ENCODE data around the gene PPP1R9B.

Gene PPP1R9B

DNA sequence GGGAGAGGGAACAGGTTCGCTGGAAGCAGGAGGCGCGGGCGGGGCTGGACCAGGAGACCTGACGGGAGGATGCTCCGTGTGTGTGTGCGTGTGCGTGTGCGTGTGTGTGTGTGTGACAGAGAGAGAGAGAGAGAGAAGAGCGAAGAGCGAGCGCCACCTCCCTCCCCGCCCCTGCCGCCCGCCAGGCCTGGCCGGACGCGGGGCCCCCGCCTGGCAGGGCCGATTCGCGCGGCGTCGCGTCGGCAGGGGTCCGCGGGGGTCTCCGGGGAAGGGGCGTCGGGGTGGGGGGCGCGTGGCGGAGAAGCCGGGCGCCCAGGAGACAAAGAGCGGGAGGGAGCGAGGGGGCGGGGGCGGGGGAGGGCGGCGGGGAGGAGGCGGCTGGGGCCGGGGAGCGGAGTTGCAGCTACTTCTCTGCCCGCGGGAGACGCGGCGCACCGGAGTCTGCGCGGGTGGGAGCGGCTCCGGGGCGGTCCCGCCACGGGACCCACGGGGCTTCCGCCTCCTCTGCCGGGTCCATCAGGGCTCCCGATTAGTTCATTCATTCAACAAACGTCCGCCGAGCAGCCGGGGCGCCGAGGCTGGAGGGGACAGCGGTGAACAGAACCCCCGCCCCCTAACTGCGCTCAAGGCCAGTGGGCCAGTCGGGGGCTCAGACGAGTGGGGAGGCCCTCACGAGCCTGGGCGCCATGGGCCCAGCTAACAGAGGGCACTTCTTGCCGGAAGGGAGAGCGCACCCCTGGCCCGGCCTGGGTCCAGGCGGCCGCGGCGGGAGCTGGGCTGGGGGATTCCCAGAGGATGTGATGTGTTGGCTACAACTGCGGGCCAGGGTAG, 20.5 kb downstream of the PPP1R9B start, which contains the start of gene SAMD14:
Gene SAMD14 (minus strand): TSS at position 433 of the 831 bp plus-strand sequence. CDS start 5,201 bp downstream, outside the sequence.
- TF ChIP-seq EZH2 (IDR thresholded peaks at IDR 0.05; ENCODE audit: borderline replicate concordance, low read depth, low read length, severe bottlenecking): no peak
- TF ChIP-seq, protein P1, sequence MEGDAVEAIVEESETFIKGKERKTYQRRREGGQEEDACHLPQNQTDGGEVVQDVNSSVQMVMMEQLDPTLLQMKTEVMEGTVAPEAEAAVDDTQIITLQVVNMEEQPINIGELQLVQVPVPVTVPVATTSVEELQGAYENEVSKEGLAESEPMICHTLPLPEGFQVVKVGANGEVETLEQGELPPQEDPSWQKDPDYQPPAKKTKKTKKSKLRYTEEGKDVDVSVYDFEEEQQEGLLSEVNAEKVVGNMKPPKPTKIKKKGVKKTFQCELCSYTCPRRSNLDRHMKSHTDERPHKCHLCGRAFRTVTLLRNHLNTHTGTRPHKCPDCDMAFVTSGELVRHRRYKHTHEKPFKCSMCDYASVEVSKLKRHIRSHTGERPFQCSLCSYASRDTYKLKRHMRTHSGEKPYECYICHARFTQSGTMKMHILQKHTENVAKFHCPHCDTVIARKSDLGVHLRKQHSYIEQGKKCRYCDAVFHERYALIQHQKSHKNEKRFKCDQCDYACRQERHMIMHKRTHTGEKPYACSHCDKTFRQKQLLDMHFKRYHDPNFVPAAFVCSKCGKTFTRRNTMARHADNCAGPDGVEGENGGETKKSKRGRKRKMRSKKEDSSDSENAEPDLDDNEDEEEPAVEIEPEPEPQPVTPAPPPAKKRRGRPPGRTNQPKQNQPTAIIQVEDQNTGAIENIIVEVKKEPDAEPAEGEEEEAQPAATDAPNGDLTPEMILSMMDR (IDR thresholded peaks at IDR 0.05; ENCODE audit: borderline replicate concordance, extremely low read depth, low read length, poor library complexity, severe bottlenecking): no peak
- Histone ChIP-seq H3K9ac (ENCODE audit: low read depth, low read length) (no peak within 1 kb of the TSS), H3K4me3 (ENCODE audit: low read depth in 1 of 2, low read length in 2 of 2) (no peak within 1 kb of the TSS), H3K4me1 (ENCODE audit: insufficient read depth, low read length) (no peaks in the 10 kb centered on the region), H3K36me3 (ENCODE audit: insufficient read depth, low read length) (peaks cover 7% of the 10 kb centered on the region), H3K9me3 (ENCODE audit: insufficient read depth, low read length, severe bottlenecking) (no peaks in the 10 kb centered on the region), H2AFZ (ENCODE audit: low read depth, low read length) (no peak within 1 kb of the TSS), H4K20me1 (ENCODE audit: insufficient read depth, low read length) (0 out of 2 replicates have a peak, but pooled peaks cover 5% of the 10 kb centered on the region), H3K79me2 (ENCODE audit: insufficient read depth, low read length) (no peaks in the 10 kb centered on the region), H3K4me2 (ENCODE audit: insufficient read depth, low read length) (no peak within 1 kb of the TSS), H3K27me3 (ENCODE audit: insufficient read depth, low read length, poor library complexity) (peaks cover 18% of the 10 kb centered on the region), H3K27ac (ENCODE audit: low read length) (no peak within 1 kb of the TSS)
- ATAC-seq (ENCODE audit: insufficient read depth, low read depth): no peak
- DNase-seq: no peak

- H4K20me1 ChIP-seq (ENCODE audit: insufficient read depth, low read length): 0 out of 2 replicates have a peak, but pooled peaks cover 5% of the 10 kb centered on the region
- no peaks in the 10 kb centered on the region for H3K79me2 ChIP-seq (ENCODE audit: insufficient read depth, low read length)
- H3K4me3 ChIP-seq (ENCODE audit: low read depth in 1 of 2, low read length in 2 of 2): no peak overlapping the region
- ATAC-seq (ENCODE audit: insufficient read depth, low read depth): no peak
- no peak overlapping the region for H3K9ac ChIP-seq (ENCODE audit: low read depth, low read length)
- H2AFZ ChIP-seq (ENCODE audit: low read depth, low read length): no peak overlapping the region
- no peak for TF ChIP-seq EZH2 (IDR thresholded peaks at IDR 0.05; ENCODE audit: borderline replicate concordance, low read depth, low read length, severe bottlenecking)
- TF ChIP-seq, protein P1 (IDR thresholded peaks at IDR 0.05; ENCODE audit: borderline replicate concordance, extremely low read depth, low read length, poor library complexity, severe bottlenecking): no peak
- DNase-seq: no peak
- no peaks in the 10 kb centered on the region for H3K9me3 ChIP-seq (ENCODE audit: insufficient read depth, low read length, severe bottlenecking)
- H3K4me1 ChIP-seq (ENCODE audit: insufficient read depth, low read length): no peaks in the 10 kb centered on the region
- H3K27me3 ChIP-seq (ENCODE audit: insufficient read depth, low read length, poor library complexity): peaks cover 18% of the 10 kb centered on the region
- H3K4me2 ChIP-seq (ENCODE audit: insufficient read depth, low read length): no peak overlapping the region
- peaks cover under 1% of the 10 kb centered on the region; the same call in 1 of the 2 replicates for H3K36me3 ChIP-seq (ENCODE audit: insufficient read depth, low read length)
- H3K27ac ChIP-seq (ENCODE audit: low read length): no peak overlapping the region
Observed at GRCh38 chr17:50129353-50129727, 21.1 kb downstream of the PPP1R9B start.

GRCh38 chr17:50128441-50129352, 21.8 kb downstream of the PPP1R9B start:
- no peak for DNase-seq

More at GRCh38 chr17:50128441-50129352, 21.8 kb downstream of the PPP1R9B start:
- no peaks in the 10 kb centered on the region for H3K4me1 ChIP-seq (ENCODE audit: insufficient read depth, low read length)
- H3K4me2 ChIP-seq (ENCODE audit: insufficient read depth, low read length): no peak overlapping the region
- H3K4me3 ChIP-seq (ENCODE audit: low read depth in 1 of 2, low read length in 2 of 2): no peak overlapping the region
- H3K79me2 ChIP-seq (ENCODE audit: insufficient read depth, low read length): no peaks in the 10 kb centered on the region
- no peak overlapping the region for H3K9ac ChIP-seq (ENCODE audit: low read depth, low read length)
- H2AFZ ChIP-seq (ENCODE audit: low read depth, low read length): no peak overlapping the region
- H3K27me3 ChIP-seq (ENCODE audit: insufficient read depth, low read length, poor library complexity): peaks cover 18% of the 10 kb centered on the region
- ATAC-seq (ENCODE audit: insufficient read depth, low read depth): no peak
- H3K36me3 ChIP-seq (ENCODE audit: insufficient read depth, low read length): no peaks in the 10 kb centered on the region
- H3K9me3 ChIP-seq (ENCODE audit: insufficient read depth, low read length, severe bottlenecking): no peaks in the 10 kb centered on the region
- H3K27ac ChIP-seq (ENCODE audit: low read length): no peak overlapping the region
- TF ChIP-seq EZH2 (IDR thresholded peaks at IDR 0.05; ENCODE audit: borderline replicate concordance, low read depth, low read length, severe bottlenecking): no peak
- TF ChIP-seq, protein P1 (IDR thresholded peaks at IDR 0.05; ENCODE audit: borderline replicate concordance, extremely low read depth, low read length, poor library complexity, severe bottlenecking): no peak
- H4K20me1 ChIP-seq (ENCODE audit: insufficient read depth, low read length): 0 out of 2 replicates have a peak, but pooled peaks cover 5% of the 10 kb centered on the region
